ENCODE data around the gene MS4A5. TPM values are rescaled to one million over a fixed set of nuclear protein-coding genes. Genes with fewer than 3 reads are reported as not detected.
A peak's percentile ranks its signal among the peaks of the same experiment; 100 is the strongest.

The MS4A5 gene
- total RNA-seq, 1 donor from 2014 or later: not detected

- Histone ChIP-seq H3K9me3 (ENCODE audit: low read depth) (no peaks in the 10 kb centered on the region), H2AFZ (replicated peaks) (no peak within 1 kb of the TSS), H3K4me2 (no peak within 1 kb of the TSS), H3K36me3 (no peaks in the 10 kb centered on the region), H4K20me1 (ENCODE audit: low read depth) (no peaks in the 10 kb centered on the region), H3K4me3 (no peak within 1 kb of the TSS), H3K27me3 (no peaks in the 10 kb centered on the region), H3K79me2 (ENCODE audit: low read depth) (no peaks in the 10 kb centered on the region), H3F3A (ENCODE audit: low read depth) (no peaks in the 10 kb centered on the region), H3K9ac (no peak within 1 kb of the TSS), H3K4me1 (no peaks in the 10 kb centered on the region), H3K27ac (no peak within 1 kb of the TSS)
- H3K4me3 Mint-ChIP-seq: no peak within 1 kb of the TSS
- peak within 1 kb of the TSS; percentile 52 for H3K27ac Mint-ChIP-seq
- no peak for TF ChIP-seq EZH2phosphoT487 (IDR thresholded peaks at IDR 0.05)
- TF ChIP-seq, protein P1, sequence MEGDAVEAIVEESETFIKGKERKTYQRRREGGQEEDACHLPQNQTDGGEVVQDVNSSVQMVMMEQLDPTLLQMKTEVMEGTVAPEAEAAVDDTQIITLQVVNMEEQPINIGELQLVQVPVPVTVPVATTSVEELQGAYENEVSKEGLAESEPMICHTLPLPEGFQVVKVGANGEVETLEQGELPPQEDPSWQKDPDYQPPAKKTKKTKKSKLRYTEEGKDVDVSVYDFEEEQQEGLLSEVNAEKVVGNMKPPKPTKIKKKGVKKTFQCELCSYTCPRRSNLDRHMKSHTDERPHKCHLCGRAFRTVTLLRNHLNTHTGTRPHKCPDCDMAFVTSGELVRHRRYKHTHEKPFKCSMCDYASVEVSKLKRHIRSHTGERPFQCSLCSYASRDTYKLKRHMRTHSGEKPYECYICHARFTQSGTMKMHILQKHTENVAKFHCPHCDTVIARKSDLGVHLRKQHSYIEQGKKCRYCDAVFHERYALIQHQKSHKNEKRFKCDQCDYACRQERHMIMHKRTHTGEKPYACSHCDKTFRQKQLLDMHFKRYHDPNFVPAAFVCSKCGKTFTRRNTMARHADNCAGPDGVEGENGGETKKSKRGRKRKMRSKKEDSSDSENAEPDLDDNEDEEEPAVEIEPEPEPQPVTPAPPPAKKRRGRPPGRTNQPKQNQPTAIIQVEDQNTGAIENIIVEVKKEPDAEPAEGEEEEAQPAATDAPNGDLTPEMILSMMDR (IDR thresholded peaks at IDR 0.05): no peak
- TF ChIP-seq EZH2 (IDR thresholded peaks at IDR 0.05): no peak
- H3K27me3 Mint-ChIP-seq (ENCODE audit: insufficient read depth, low read depth): peaks cover 2% of the 10 kb centered on the region
- DNase-seq (ENCODE audit: low spot score): no peak
- no peaks in the 10 kb centered on the region for H3K9me3 Mint-ChIP-seq
- no peaks in the 10 kb centered on the region for H3K36me3 Mint-ChIP-seq
- no peaks in the 10 kb centered on the region for H3K4me1 Mint-ChIP-seq
These were observed 33.0 kb upstream of the MS4A5 start, which contains the start of gene MS4A14 for GRCh38 chr11:60396382-60396781. Gene MS4A14, plus strand, starts transcription at chr11:60396459. Its CDS starts 120 bp downstream, at chr11:60396579.

GRCh38 chr11:60396799-60397198 is 32.6 kb upstream of the MS4A5 start:
- no peaks in the 10 kb centered on the region for H3K36me3 Mint-ChIP-seq
- no peak for DNase-seq (ENCODE audit: low spot score)
- no peak overlapping the region for H3K27ac ChIP-seq
- no peaks in the 10 kb centered on the region for H3K79me2 ChIP-seq (ENCODE audit: low read depth)
- no peaks in the 10 kb centered on the region for H3F3A ChIP-seq (ENCODE audit: low read depth)
- no peaks in the 10 kb centered on the region for H3K36me3 ChIP-seq
- H3K27ac Mint-ChIP-seq: peak overlapping the region; percentile 52
- H3K4me1 Mint-ChIP-seq: no peaks in the 10 kb centered on the region
- H3K4me3 Mint-ChIP-seq: no peak overlapping the region
- no peaks in the 10 kb centered on the region for H3K9me3 Mint-ChIP-seq
- no peak overlapping the region for H3K4me2 ChIP-seq
- no peaks in the 10 kb centered on the region for H3K27me3 ChIP-seq
- H2AFZ ChIP-seq (replicated peaks): no peak overlapping the region
- no peaks in the 10 kb centered on the region for H4K20me1 ChIP-seq (ENCODE audit: low read depth)
- H3K4me1 ChIP-seq: no peaks in the 10 kb centered on the region
- no peaks in the 10 kb centered on the region for H3K9me3 ChIP-seq (ENCODE audit: low read depth)
- no peak overlapping the region for H3K4me3 ChIP-seq
- peaks cover 2% of the 10 kb centered on the region for H3K27me3 Mint-ChIP-seq (ENCODE audit: insufficient read depth, low read depth)
- TF ChIP-seq, protein P1 (IDR thresholded peaks at IDR 0.05): no peak
- TF ChIP-seq EZH2phosphoT487 (IDR thresholded peaks at IDR 0.05) (no peak), EZH2 (IDR thresholded peaks at IDR 0.05) (no peak)
- no peak overlapping the region for H3K9ac ChIP-seq

- no peaks in the 10 kb centered on the region for H3K36me3 Mint-ChIP-seq
- H3K36me3 ChIP-seq: no peaks in the 10 kb centered on the region
- no peak overlapping the region for H3K27ac ChIP-seq
- no peaks in the 10 kb centered on the region for H3K27me3 ChIP-seq
- H4K20me1 ChIP-seq (ENCODE audit: low read depth): no peaks in the 10 kb centered on the region
- no peaks in the 10 kb centered on the region for H3K79me2 ChIP-seq (ENCODE audit: low read depth)
- H3K9ac ChIP-seq: no peak overlapping the region
- no peaks in the 10 kb centered on the region for H3K4me1 ChIP-seq
- no peak overlapping the region for H2AFZ ChIP-seq (replicated peaks)
- no peak overlapping the region for H3K4me2 ChIP-seq
- no peaks in the 10 kb centered on the region for H3K4me1 Mint-ChIP-seq
- peaks cover 2% of the 10 kb centered on the region for H3K9me3 Mint-ChIP-seq
- H3K27ac Mint-ChIP-seq: no peak overlapping the region
- H3K4me3 ChIP-seq: no peak overlapping the region
- H3K27me3 Mint-ChIP-seq (ENCODE audit: insufficient read depth, low read depth): peaks cover 2% of the 10 kb centered on the region
- TF ChIP-seq, protein P1 (IDR thresholded peaks at IDR 0.05): no peak
- TF ChIP-seq EZH2 (IDR thresholded peaks at IDR 0.05) (no peak), EZH2phosphoT487 (IDR thresholded peaks at IDR 0.05) (no peak)
- no peak overlapping the region for H3K4me3 Mint-ChIP-seq
- DNase-seq (ENCODE audit: low spot score): no peak
- H3F3A ChIP-seq (ENCODE audit: low read depth): no peaks in the 10 kb centered on the region
- no peaks in the 10 kb centered on the region for H3K9me3 ChIP-seq (ENCODE audit: low read depth)
These were observed 9.4 kb upstream of the MS4A5 start for GRCh38 chr11:60420015-60420414.
